Astrocyte (in vitro differentiated cells and primary cell): Measurements from ENCODE around the gene SMARCD2. TPM values are rescaled to one million over a fixed set of nuclear protein-coding genes. Genes with fewer than 3 reads are reported as not detected.

ENCODE experiments used
- DNase-seq: peaks from one replicate; pipeline ENCODE4 v3.0.0-alpha.2; 2010; ENCODE audit warnings: low read depth
- FAIRE-seq: peaks from 2 replicates; lab custom pipeline; 2011; peaks lifted over from hg19 to GRCh38; lab: Jason Lieb, UNC
- H2AFZ ChIP-seq: 2 replicates; pipeline ENCODE4 v1.6.0; 2012; ENCODE audit warnings: low read depth, low read length, inconsistent platforms
- H3K27ac ChIP-seq: 2 replicates; pipeline ENCODE4 v1.5.1; 2011; ENCODE audit warnings: low read depth, low read length, inconsistent platforms
- H3K27me3 ChIP-seq: 2 replicates; pipeline ENCODE4 v1.6.0; 2011; ENCODE audit warnings: low read length, inconsistent platforms; ENCODE audit not compliant: insufficient read depth
- H3K36me3 ChIP-seq: 2 replicates; pipeline ENCODE4 v1.5.1; 2011; ENCODE audit warnings: low read length, inconsistent platforms; ENCODE audit not compliant: insufficient read depth
- H3K4me1 ChIP-seq: 2 replicates; pipeline ENCODE4 v1.5.1; 2011; ENCODE audit warnings: low read length, inconsistent platforms; ENCODE audit not compliant: insufficient read depth
- H3K4me2 ChIP-seq: 2 replicates; pipeline ENCODE4 v1.6.0; 2012; ENCODE audit warnings: low read length, inconsistent platforms
- H3K4me3 ChIP-seq: 2 replicates; pipeline ENCODE4 v1.5.1; 2011; ENCODE audit warnings: low read depth, mild to moderate bottlenecking, low read length, inconsistent platforms; ENCODE audit not compliant: insufficient read depth
- H3K79me2 ChIP-seq: 2 replicates; pipeline ENCODE4 v1.6.0; 2012; ENCODE audit warnings: mild to moderate bottlenecking, low read length, inconsistent platforms; ENCODE audit not compliant: insufficient read depth
- H3K9ac ChIP-seq: 2 replicates; pipeline ENCODE4 v1.6.0; 2012; ENCODE audit warnings: mild to moderate bottlenecking, low read length, inconsistent platforms
- H3K9me3 ChIP-seq: 2 replicates; pipeline ENCODE4 v1.5.1; 2012; ENCODE audit warnings: low read depth, mild to moderate bottlenecking, low read length, inconsistent platforms; ENCODE audit not compliant: insufficient read depth
- H4K20me1 ChIP-seq: 2 replicates; pipeline ENCODE4 v1.6.0; 2012; ENCODE audit warnings: low read length, inconsistent platforms; ENCODE audit not compliant: insufficient read depth
- H3K27ac Mint-ChIP-seq: one replicate; pipeline ENCODE4 v1.8.0; 2021; ENCODE audit warnings: mild to moderate bottlenecking, mixed read lengths; ENCODE audit not compliant: unreplicated experiment
- H3K27me3 Mint-ChIP-seq: one replicate; pipeline ENCODE4 v1.8.0; 2021; ENCODE audit warnings: low read depth, mixed read lengths; ENCODE audit not compliant: unreplicated experiment
- H3K36me3 Mint-ChIP-seq: one replicate; pipeline ENCODE4 v1.8.0; 2021; ENCODE audit warnings: low read depth, mixed read lengths; ENCODE audit not compliant: unreplicated experiment
- H3K4me1 Mint-ChIP-seq: one replicate; pipeline ENCODE4 v1.8.0; 2021; ENCODE audit warnings: low read depth, mixed read lengths; ENCODE audit not compliant: unreplicated experiment
- H3K4me3 Mint-ChIP-seq: one replicate; pipeline ENCODE4 v1.8.0; 2021; ENCODE audit warnings: mild to moderate bottlenecking, moderate library complexity, mixed read lengths; ENCODE audit not compliant: unreplicated experiment
- H3K9me3 Mint-ChIP-seq: one replicate; pipeline ENCODE4 v1.8.0; 2021; ENCODE audit warnings: mild to moderate bottlenecking, mixed read lengths; ENCODE audit not compliant: unreplicated experiment
- CTCF ChIP-seq: IDR thresholded peaks from 2 replicates; pipeline ENCODE4 v1.5.1; 2011; ENCODE audit warnings: low read depth, mild to moderate bottlenecking, inconsistent platforms, low read length, moderate library complexity; ENCODE audit not compliant: insufficient read depth
- EZH2 ChIP-seq: IDR thresholded peaks from 2 replicates; pipeline ENCODE4 v1.6.1; 2012; ENCODE audit warnings: mild to moderate bottlenecking, low read length, inconsistent platforms; ENCODE audit not compliant: insufficient read depth
- total RNA-seq: library from RNA; stranded (reverse); gene quantifications from 2 replicates; pipeline ENCODE4 v1.2.1, GENCODE V29; 2021

Gene SMARCD2
- total RNA-seq, 1 donor from 2014 or later, result 33.9 TPM

DNA sequence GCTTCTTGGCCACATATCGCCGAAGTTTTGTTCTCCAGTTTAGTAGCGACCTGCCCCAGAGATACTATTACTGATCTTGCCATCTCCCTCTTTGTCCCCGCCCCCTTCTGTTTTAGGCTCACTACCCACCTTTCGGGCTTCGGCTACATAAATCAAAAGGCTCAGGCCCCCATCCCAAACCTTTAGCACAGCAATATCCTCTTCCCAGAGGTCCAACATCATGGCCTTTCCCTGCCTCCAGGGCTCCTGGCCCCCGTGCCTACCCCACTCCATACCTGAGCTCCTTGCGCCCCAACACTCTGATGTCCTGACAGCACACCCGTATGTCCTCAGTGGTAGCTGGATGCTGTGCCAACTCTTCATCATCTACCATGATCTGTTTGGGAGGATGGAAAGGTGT is 18.1 kb downstream of the SMARCD2 start:
- Histone ChIP-seq H3K36me3 (peaks cover 61% of the 10 kb centered on the region), H3K4me1 (peaks cover 18% of the 10 kb centered on the region), H3K9ac (no peak overlapping the region), H3K27me3 (no peaks in the 10 kb centered on the region), H3K27ac (no peak overlapping the region), H2AFZ (no peak overlapping the region), H4K20me1 (peaks cover 56% of the 10 kb centered on the region), H3K4me3 (no peak overlapping the region), H3K9me3 (no peaks in the 10 kb centered on the region), H3K79me2 (peaks cover 82% of the 10 kb centered on the region), H3K4me2 (no peak overlapping the region)
- peaks cover 44% of the 10 kb centered on the region for H3K36me3 Mint-ChIP-seq
- TF ChIP-seq EZH2, result no peak
- no peak for TF ChIP-seq CTCF
- FAIRE-seq, result no peak
- H3K4me3 Mint-ChIP-seq, result no peak overlapping the region
- DNase-seq, result no peak
- no peaks in the 10 kb centered on the region for H3K27me3 Mint-ChIP-seq
- H3K4me1 Mint-ChIP-seq, result peaks cover 16% of the 10 kb centered on the region
- no peak overlapping the region for H3K27ac Mint-ChIP-seq
- H3K9me3 Mint-ChIP-seq, result no peaks in the 10 kb centered on the region

- no peak overlapping the region for H3K4me3 ChIP-seq
- H3K36me3 Mint-ChIP-seq, result peaks cover 39% of the 10 kb centered on the region
- H2AFZ ChIP-seq, result no peak overlapping the region
- no peaks in the 10 kb centered on the region for H3K9me3 ChIP-seq
- DNase-seq, result no peak
- TF ChIP-seq CTCF (no peak), EZH2 (no peak)
- H3K9me3 Mint-ChIP-seq, result no peaks in the 10 kb centered on the region
- no peaks in the 10 kb centered on the region for H3K27me3 Mint-ChIP-seq
- no peak overlapping the region for H3K4me3 Mint-ChIP-seq
- H3K36me3 ChIP-seq, result peaks cover 60% of the 10 kb centered on the region
- no peak for FAIRE-seq
- no peak overlapping the region for H3K27ac Mint-ChIP-seq
- H4K20me1 ChIP-seq, result peaks cover 56% of the 10 kb centered on the region
- no peak overlapping the region for H3K27ac ChIP-seq
- peaks cover 14% of the 10 kb centered on the region for H3K4me1 ChIP-seq
- H3K4me2 ChIP-seq, result no peak overlapping the region
- H3K4me1 Mint-ChIP-seq, result peaks cover 16% of the 10 kb centered on the region
- H3K9ac ChIP-seq, result no peak overlapping the region
- peaks cover 76% of the 10 kb centered on the region for H3K79me2 ChIP-seq
- H3K27me3 ChIP-seq, result no peaks in the 10 kb centered on the region
Observed at GRCh38 chr17:63823659-63824331, 18.7 kb downstream of the SMARCD2 start.

DNA sequence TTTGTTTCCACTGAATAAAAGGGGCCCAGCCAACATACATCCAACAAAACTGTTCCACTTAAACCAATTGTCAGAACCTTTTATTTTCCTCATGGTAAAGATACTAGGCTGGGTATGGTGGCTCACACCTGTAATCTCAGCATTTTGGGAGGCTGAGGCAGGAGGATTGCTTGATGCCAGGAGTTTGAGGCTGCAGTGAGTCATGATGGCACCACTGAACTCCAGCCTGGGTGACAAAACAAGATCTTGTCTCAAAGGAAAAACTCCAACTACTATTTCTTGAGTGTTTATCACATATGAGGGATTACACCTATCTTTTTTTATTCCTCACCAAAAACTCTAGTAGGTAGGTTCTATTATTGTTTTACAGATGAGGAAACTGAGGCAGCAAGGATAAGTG is 19.9 kb downstream of the SMARCD2 start:
- Histone ChIP-seq H3K79me2 (peaks cover 73% of the 10 kb centered on the region), H3K27ac (no peak overlapping the region), H3K9ac (no peak overlapping the region), H3K36me3 (peaks cover 69% of the 10 kb centered on the region), H3K4me3 (no peak overlapping the region), H3K4me1 (peaks cover 7% of the 10 kb centered on the region), H3K4me2 (no peak overlapping the region), H3K9me3 (no peaks in the 10 kb centered on the region), H2AFZ (no peak overlapping the region), H3K27me3 (no peaks in the 10 kb centered on the region), H4K20me1 (peaks cover 57% of the 10 kb centered on the region)
- Mint-ChIP-seq H3K4me3 (no peak overlapping the region), H3K4me1 (peaks cover 16% of the 10 kb centered on the region), H3K27ac (no peak overlapping the region), H3K9me3 (no peaks in the 10 kb centered on the region), H3K36me3 (peaks cover 46% of the 10 kb centered on the region), H3K27me3 (no peaks in the 10 kb centered on the region)
- TF ChIP-seq CTCF (no peak), EZH2 (no peak)
- no peak for FAIRE-seq
- no peak for DNase-seq
